Measurements from ENCODE around the gene XCR1. TPM values are rescaled to one million over a fixed set of nuclear protein-coding genes. Genes with fewer than 3 reads are reported as not detected.
A peak's percentile ranks its signal among the peaks of the same experiment; 100 is the strongest.
"Not testable (repeated sequence)": the region's sequence is repeated elsewhere in the genome, so short reads cannot be mapped to it uniquely, and the experiment has no call there.

XCR1 gene
- total RNA-seq, 1 donor from 2014 or later = 0.66 TPM

GRCh38 chr3:46006238-46007032 is 20.8 kb downstream of the XCR1 start:
- no peak for DNase-seq (ENCODE audit: low spot score)

GRCh38 chr3:46003706-46004105 is 23.6 kb downstream of the XCR1 start:
- DNase-seq (ENCODE audit: low spot score) = not testable (repeated sequence)

- no peak for DNase-seq (ENCODE audit: low spot score)
Measured at GRCh38 chr3:46001178-46001577, 26.1 kb downstream of the XCR1 start.

- DNase-seq (ENCODE audit: low spot score) = no peak
Measured at GRCh38 chr3:45997942-45998341, 29.3 kb downstream of the XCR1 start.

- not testable (repeated sequence) for DNase-seq (ENCODE audit: low spot score)
Measured at GRCh38 chr3:45997499-45997898, 29.8 kb downstream of the XCR1 start.

GRCh38 chr3:45995236-45996192 is 31.8 kb downstream of the XCR1 start, which contains the start of gene FYCO1:
Gene FYCO1 (minus strand): TSS chr3:45995824. CDS start chr3:45984910, 10,914 bp downstream.
- DNase-seq (ENCODE audit: low spot score) = peak; percentile 92

GRCh38 chr3:45994419-45995235 is 32.7 kb downstream of the XCR1 start:
- peak; percentile 33 for DNase-seq (ENCODE audit: low spot score)

GRCh38 chr3:45993421-45994027 is 33.8 kb downstream of the XCR1 start:
- no peak for DNase-seq (ENCODE audit: low spot score)

- no peak for DNase-seq (ENCODE audit: low spot score)
Measured at GRCh38 chr3:45992821-45993221, 34.5 kb downstream of the XCR1 start.

GRCh38 chr3:45992133-45992729 is 35.1 kb downstream of the XCR1 start:
- DNase-seq (ENCODE audit: low spot score) = no peak

GRCh38 chr3:45991341-45991740 is 35.9 kb downstream of the XCR1 start:
- DNase-seq (ENCODE audit: low spot score) = no peak

GRCh38 chr3:45990181-45990580 is 37.1 kb downstream of the XCR1 start:
- DNase-seq (ENCODE audit: low spot score) = no peak

- no peak for DNase-seq (ENCODE audit: low spot score)
Measured at GRCh38 chr3:45988804-45989203, 38.5 kb downstream of the XCR1 start.

GRCh38 chr3:45988362-45988761 is 38.9 kb downstream of the XCR1 start:
- DNase-seq (ENCODE audit: low spot score) = peak; percentile 34

GRCh38 chr3:45987368-45988291 is 39.7 kb downstream of the XCR1 start:
- DNase-seq (ENCODE audit: low spot score) = peak; percentile 69

GRCh38 chr3:45986303-45986982 is 40.8 kb downstream of the XCR1 start:
- peak; percentile 86 for DNase-seq (ENCODE audit: low spot score)

GRCh38 chr3:45985532-45986302 is 41.6 kb downstream of the XCR1 start:
- no peak for DNase-seq (ENCODE audit: low spot score)

All from mucosa of gallbladder (tissue), 1 donor.